Smooth muscle cell (in vitro differentiated cells): Measurements from ENCODE around the gene DLGAP4. TPM values are rescaled to one million over a fixed set of nuclear protein-coding genes. Genes with fewer than 3 reads are reported as not detected.

Experiments
- DNase-seq: peaks from one replicate; lab custom pipeline; 2025; ENCODE audit not compliant: unreplicated experiment; lab: John Stamatoyannopoulos, UW
- H2AFZ ChIP-seq: fragments of 200-600 bp; sonication (generic); 2 replicates; pipeline ENCODE4 v1.6.0; 2016; ENCODE audit warnings: antibody characterized with exemption, low read depth, mild to moderate bottlenecking
- H3F3A ChIP-seq: fragments of 200-600 bp; sonication (generic); 2 replicates; pipeline ENCODE4 v1.6.0; 2017; ENCODE audit warnings: antibody characterized with exemption, low read depth
- H3K27ac ChIP-seq: fragments of 200-600 bp; sonication (generic); 2 replicates; pipeline ENCODE4 v1.5.1; 2016; ENCODE audit warnings: low read depth, mild to moderate bottlenecking
- H3K27me3 ChIP-seq: fragments of 200-600 bp; sonication (generic); 2 replicates; pipeline ENCODE4 v1.6.1; 2016; ENCODE audit warnings: low read depth, mild to moderate bottlenecking
- H3K36me3 ChIP-seq: fragments of 200-600 bp; sonication (generic); 2 replicates; pipeline ENCODE4 v1.5.1; 2016; ENCODE audit warnings: low read depth
- H3K4me1 ChIP-seq: fragments of 200-600 bp; sonication (generic); 2 replicates; pipeline ENCODE4 v1.5.1; 2016; ENCODE audit warnings: low read depth
- H3K4me2 ChIP-seq: fragments of 200-600 bp; sonication (generic); 2 replicates; pipeline ENCODE4 v1.6.0; 2016; ENCODE audit warnings: mild to moderate bottlenecking
- H3K4me3 ChIP-seq: fragments of 200-600 bp; sonication (generic); 2 replicates; pipeline ENCODE4 v1.5.1; 2016; ENCODE audit warnings: mild to moderate bottlenecking
- H3K79me2 ChIP-seq: fragments of 200-600 bp; sonication (generic); 2 replicates; pipeline ENCODE4 v1.6.0; 2016; ENCODE audit warnings: low read depth, mild to moderate bottlenecking
- H3K9ac ChIP-seq: fragments of 200-600 bp; sonication (generic); 2 replicates; pipeline ENCODE4 v1.6.0; 2016; ENCODE audit warnings: low read depth
- H3K9me3 ChIP-seq: fragments of 200-600 bp; sonication (generic); replicated peaks from 2 replicates; pipeline ENCODE4 v1.5.1; 2016; ENCODE audit warnings: low read depth
- H4K20me1 ChIP-seq: fragments of 200-600 bp; sonication (generic); 2 replicates; pipeline ENCODE4 v1.6.0; 2016; ENCODE audit warnings: low read depth
- CTCF ChIP-seq: fragments of 200-600 bp; sonication (generic); IDR thresholded peaks from 2 replicates; pipeline ENCODE4 v1.5.1; 2017; ENCODE audit warnings: borderline replicate concordance, mild to moderate bottlenecking, antibody characterized with exemption; ENCODE audit not compliant: insufficient read depth, poor library complexity, severe bottlenecking
- WGBS: methylation state at CpG from one replicate; pipeline ENCODE4 v1.1.7; 2016; ENCODE audit warnings: low lambda C conversion rate; 5-methylcytosine and 5-hydroxymethylcytosine counted together
- polyA plus RNA-seq: library from polyadenylated mRNA; unstranded; fragments of >200 nt; fragmentation: Nextera tagmentation; extraction: Ambion mirVana; gene quantifications from 2 replicates; pipeline ENCODE4 v1.2.1, GENCODE V29; 2016
- total RNA-seq: library from RNA; depleted of rRNA; stranded (reverse); fragments of >200 nt; gene quantifications from 2 replicates; pipeline ENCODE4 v1.2.3, GENCODE V29; 2014

Gene DLGAP4
- total and polyA plus RNA-seq, 2 experiments from 2014 or later: 86.8 to 102 TPM

GRCh38 chr20:36440370-36441026 is 134.4 kb downstream of the DLGAP4 start:
- no peak overlapping the region for H3K27ac ChIP-seq
- H4K20me1 ChIP-seq: no peaks in the 10 kb centered on the region
- no peaks in the 10 kb centered on the region for H3F3A ChIP-seq
- no peak overlapping the region for H3K9ac ChIP-seq
- H2AFZ ChIP-seq: no peak overlapping the region
- no peaks in the 10 kb centered on the region for H3K4me1 ChIP-seq
- 88% methylated on average over 11 of the region's 11 CpGs for WGBS
- no peak for TF ChIP-seq CTCF
- H3K9me3 ChIP-seq: no peaks in the 10 kb centered on the region
- peaks cover 4% of the 10 kb centered on the region for H3K27me3 ChIP-seq
- no peak overlapping the region for H3K4me3 ChIP-seq
- no peaks in the 10 kb centered on the region for H3K79me2 ChIP-seq
- no peaks in the 10 kb centered on the region for H3K36me3 ChIP-seq
- DNase-seq: no peak
- no peak overlapping the region for H3K4me2 ChIP-seq

- Histone ChIP-seq H3K27ac (no peak overlapping the region), H4K20me1 (no peaks in the 10 kb centered on the region), H3K4me2 (no peak overlapping the region), H3K9me3 (no peaks in the 10 kb centered on the region), H3K36me3 (no peaks in the 10 kb centered on the region), H2AFZ (no peak overlapping the region), H3F3A (no peaks in the 10 kb centered on the region), H3K79me2 (no peaks in the 10 kb centered on the region), H3K9ac (no peak overlapping the region), H3K4me3 (no peak overlapping the region), H3K4me1 (no peaks in the 10 kb centered on the region), H3K27me3 (no peaks in the 10 kb centered on the region)
- no peak for DNase-seq
- TF ChIP-seq CTCF: no peak
- WGBS: 81% methylated on average over 5 of the region's 5 CpGs
Measured at GRCh38 chr20:36441027-36441414, 134.9 kb downstream of the DLGAP4 start.

DNA sequence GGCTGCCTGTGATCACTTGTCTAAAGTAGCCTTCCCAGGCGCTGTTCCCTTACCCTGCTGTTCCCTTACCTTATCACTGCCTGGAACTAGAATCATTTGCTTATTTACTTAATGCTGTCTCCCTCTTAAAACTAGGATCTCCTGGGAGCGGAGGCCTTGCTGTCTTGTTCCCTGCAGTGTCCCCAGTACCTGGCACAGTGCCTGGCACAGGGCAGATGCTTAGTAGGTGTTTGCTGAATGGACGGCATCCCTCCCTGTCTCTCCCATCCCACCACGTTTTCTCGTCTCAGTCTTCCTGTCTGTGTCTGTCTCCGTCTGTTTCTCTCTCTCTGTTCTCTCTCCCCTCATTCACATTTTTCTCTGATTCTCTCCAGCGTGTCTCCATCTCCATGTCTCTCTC is 135.3 kb downstream of the DLGAP4 start:
- Histone ChIP-seq H3K4me1 (no peaks in the 10 kb centered on the region), H3K4me2 (no peak overlapping the region), H3K4me3 (no peak overlapping the region), H3K9me3 (no peaks in the 10 kb centered on the region), H2AFZ (no peak overlapping the region), H3F3A (no peaks in the 10 kb centered on the region), H3K79me2 (no peaks in the 10 kb centered on the region), H4K20me1 (no peaks in the 10 kb centered on the region), H3K9ac (no peak overlapping the region), H3K27ac (no peak overlapping the region), H3K27me3 (no peaks in the 10 kb centered on the region), H3K36me3 (no peaks in the 10 kb centered on the region)
- no peak for DNase-seq
- WGBS: 90% methylated on average over 7 of the region's 7 CpGs
- TF ChIP-seq CTCF: no peak

DNA sequence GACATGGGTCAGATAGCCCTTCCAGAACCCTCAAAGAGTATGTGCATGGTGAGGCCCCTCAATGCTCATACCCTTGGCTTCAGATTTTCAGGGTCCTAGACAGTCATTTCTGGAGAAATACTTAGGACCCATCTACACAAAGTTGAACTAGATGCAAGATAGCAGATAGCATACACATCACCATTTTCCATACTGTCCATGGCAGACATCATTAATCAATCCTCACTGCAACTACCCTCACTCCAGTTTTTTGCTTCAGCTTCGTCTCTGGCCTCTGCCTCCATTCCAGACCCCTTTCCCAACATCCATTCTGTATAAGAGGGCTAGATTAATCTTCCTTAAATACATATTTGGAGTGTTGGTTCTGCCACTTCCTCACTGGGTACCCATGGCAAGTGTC is 139.7 kb downstream of the DLGAP4 start:
- H3K4me3 ChIP-seq: no peak overlapping the region
- no peaks in the 10 kb centered on the region for H3K4me1 ChIP-seq
- TF ChIP-seq CTCF: no peak
- no peaks in the 10 kb centered on the region for H3K79me2 ChIP-seq
- WGBS: 97% methylated on average over 1 of the region's 1 CpG
- no peak for DNase-seq
- no peaks in the 10 kb centered on the region for H3F3A ChIP-seq
- no peak overlapping the region for H2AFZ ChIP-seq
- no peaks in the 10 kb centered on the region for H3K36me3 ChIP-seq
- no peak overlapping the region for H3K4me2 ChIP-seq
- H3K27me3 ChIP-seq: no peaks in the 10 kb centered on the region
- H3K9ac ChIP-seq: no peak overlapping the region
- no peaks in the 10 kb centered on the region for H4K20me1 ChIP-seq
- H3K9me3 ChIP-seq: no peaks in the 10 kb centered on the region
- H3K27ac ChIP-seq: no peak overlapping the region
